GM21515 (cell line): ENCODE data around the gene KCTD16.
A peak's percentile ranks its signal among the peaks of the same experiment; 100 is the strongest.

Source experiments
- ATAC-seq: cut with Tn5 transposase; IDR thresholded peaks from one replicate; pipeline ENCODE4 v1.9.1; 2021; ENCODE audit not compliant: unreplicated experiment

The KCTD16 gene

DNA sequence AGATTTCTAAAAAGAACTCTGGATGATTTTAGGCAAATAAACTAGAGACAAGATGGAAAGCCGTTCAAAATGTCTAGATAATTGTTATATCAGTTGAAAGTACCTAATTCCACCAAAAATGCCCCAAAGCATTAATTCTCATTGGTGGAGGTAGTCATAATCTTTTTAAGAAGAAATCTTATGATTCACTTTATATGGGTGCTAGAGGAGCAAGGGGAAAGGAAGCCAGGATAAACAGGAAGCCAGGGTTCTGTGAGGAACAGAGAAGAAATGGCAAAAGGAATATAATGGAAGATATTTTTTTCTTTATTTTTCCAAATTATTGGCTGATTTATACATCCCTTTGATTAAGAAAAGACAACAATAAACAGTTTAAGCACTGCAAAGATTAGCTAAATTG lies 8.0 kb upstream of the KCTD16 start:
- no peak for ATAC-seq

GRCh38 chr5:144166696-144167095 lies 4.0 kb upstream of the KCTD16 start:
- no peak for ATAC-seq

- no peak for ATAC-seq
Observed at GRCh38 chr5:144167998-144168397, 2.7 kb upstream of the KCTD16 start.

DNA sequence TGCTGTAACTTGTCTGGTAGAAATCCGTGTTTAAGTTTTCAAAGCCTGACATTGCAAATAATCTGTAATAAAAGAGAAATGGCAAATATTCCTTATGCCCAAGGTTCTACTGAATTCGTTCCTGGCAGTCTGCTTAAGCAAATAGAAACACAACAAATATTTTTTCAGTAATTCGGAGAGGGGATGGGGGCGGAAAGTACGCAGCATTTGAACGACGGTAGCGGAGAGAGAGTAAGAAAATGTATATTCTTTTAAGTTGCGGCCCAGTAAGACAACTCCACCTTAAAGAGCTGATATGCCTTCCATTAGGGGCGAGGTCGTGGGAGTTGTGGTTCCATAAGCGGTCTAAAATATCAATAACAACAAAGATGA lies 783 bp upstream of the KCTD16 start:
- no peak for ATAC-seq

- ATAC-seq: no peak
Observed at GRCh38 chr5:144173766-144174165, 3.1 kb downstream of the KCTD16 start.

DNA sequence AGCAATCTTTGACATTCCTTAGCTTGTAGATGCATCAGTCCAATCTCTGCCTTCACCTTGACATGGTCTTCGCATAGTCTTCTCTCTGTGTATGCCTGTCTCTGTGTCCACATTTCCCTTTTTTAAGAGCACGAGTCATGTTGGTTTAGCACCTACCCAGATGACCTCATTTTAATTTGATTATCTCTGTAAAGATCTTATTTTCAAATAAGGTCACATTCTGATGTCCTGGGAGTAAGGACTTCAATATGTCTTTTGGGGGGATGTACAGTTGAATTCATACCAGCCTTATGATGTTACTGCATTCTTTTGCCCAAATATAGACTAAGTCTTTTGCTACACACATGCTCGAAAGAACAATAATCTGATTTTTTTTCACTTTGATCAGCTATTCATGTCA lies 6.9 kb downstream of the KCTD16 start:
- no peak for ATAC-seq

DNA sequence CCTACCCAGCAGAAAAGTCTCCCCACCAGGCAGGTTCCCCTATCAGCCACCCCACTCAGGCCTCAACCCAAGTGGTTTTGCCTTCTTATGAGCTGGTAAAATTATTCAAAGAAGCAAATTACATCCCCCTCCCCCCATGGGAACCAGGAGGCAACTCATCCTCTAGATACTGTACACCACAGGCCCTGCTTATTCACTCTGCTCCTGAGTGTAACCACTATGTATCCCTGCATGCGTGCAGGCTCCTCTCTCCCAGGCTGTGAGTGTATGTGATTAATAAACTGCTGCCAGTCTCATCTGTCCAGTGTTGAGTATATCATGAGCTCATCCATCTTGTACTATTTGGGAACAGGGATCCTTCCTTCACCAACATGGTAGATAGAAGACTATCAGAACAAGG lies 8.6 kb downstream of the KCTD16 start:
- ATAC-seq: no peak

DNA sequence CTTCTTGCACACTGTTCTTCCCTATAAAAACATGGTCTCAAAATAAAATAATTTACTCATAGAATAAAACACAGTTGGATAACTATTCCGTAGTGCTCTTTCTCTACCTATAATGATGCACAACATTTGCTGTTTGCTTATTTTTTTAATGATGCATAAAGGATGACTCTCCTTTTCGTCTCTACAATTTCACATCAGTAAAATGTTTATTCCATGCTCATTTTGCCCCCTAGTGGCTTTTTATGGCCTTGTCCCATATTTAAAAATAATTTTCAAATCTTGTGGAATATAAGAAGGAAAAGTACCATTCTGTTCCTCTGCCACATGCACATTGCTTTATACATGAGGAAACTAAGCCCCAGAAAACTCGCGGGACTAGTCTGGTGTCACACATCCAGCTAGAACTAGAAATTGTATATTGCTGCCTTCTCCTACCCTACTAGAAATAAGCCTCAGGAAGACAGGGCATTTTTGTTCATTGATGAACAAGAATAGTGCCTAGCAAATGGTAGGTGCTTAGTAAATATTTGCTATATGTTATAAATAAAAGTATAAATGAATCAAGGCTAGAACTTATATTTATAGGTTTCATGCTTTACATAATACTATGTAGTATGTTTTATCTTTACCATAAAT lies 12.7 kb downstream of the KCTD16 start:
- ATAC-seq: no peak

DNA sequence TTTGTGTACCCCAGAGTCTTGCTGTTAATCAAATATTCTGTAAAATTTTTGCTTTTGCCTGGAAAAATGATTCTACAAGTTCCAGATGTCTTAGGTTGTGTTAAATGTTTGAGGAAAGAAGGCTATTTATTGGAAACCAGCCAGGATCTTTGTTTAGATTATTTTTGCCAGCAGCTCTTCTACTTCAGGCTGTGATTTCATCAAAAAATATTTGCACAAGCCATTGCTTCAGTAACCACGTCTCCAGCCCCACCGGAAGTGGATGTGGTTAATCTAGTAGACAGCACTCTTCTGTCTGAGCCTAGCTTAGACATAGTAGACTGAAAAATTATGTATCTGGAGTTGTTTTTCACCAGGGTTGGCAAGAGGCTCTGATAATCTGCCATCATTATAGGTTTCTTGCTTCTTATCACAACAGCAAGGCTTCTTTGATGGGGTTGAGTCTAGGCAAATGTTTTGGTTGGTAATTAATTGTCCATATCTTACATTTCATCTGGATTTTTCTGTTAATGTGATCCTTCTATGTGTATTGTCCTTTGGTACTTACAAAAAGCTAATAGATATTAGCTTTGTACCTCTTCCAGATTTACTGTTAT lies 17.1 kb downstream of the KCTD16 start:
- ATAC-seq: peak; percentile 82

DNA sequence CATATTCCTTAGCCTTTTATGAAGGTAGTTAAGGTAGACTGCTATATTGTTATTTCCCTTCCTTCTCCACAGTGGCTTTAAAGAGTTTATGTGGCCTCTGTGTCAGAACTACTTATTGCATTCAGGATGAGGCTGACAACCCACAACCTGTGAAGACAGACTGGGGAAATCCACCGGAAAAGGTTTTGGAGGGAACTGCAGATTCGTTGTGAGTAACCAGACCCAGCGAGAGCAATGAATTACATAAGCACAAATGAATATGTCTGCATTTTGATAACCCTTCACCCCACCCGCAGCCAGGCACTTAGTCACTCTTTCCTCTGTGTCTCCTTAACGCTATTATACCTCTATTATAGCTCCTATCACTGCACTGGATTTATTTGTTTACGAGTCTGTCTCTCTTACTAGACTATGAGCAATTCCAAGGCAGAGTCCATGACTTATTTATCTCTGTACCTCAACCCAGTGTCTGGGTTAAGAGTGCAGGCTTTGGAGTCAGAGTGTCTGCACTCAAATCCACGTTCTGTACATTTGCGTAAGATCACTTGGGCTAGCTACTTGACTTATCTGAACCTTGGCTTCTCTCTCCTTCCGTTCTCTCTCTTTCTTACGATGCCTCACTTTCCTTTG lies 19.2 kb downstream of the KCTD16 start:
- peak; percentile 51 for ATAC-seq

DNA sequence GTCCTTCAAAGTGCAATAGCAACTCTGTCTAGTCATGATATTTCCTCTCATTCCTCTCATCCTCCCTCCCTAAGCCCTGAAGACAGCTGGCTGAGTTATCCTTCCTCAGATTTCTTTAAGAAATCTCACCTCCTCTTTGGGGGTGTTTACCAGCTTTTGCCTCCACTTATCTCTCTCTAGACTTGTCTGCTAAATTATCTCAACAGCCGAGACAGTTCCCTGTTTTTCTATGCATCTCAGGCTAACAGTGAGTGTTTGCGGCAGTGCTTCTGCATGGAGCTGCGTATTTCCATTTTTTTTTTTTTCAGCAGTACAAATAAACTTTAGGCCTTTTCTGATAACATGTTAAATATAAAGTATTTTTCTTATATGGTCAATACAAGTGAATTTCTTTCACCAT lies 20.9 kb downstream of the KCTD16 start:
- ATAC-seq: no peak

GRCh38 chr5:144191998-144192397 lies 21.3 kb downstream of the KCTD16 start:
- peak; percentile 93 for ATAC-seq

DNA sequence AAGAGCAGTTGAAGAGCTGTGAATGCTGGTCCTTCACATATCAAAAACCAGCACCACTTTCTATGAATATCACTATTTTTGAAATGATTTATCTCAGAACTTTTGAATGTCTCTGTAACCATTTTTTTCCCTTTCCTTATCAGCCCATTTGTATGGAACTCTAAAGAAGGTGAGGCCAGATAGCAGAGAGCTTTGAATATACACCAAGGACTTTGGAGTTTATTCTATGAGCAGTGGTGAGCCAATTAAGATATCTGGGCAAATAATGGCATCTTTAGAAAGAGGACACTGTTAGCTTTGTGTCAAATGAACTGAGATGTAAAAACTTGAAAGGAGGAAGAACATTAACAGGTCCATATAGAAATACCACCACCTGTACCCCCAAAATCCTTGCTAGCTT lies 22.0 kb downstream of the KCTD16 start:
- no peak for ATAC-seq

GRCh38 chr5:144194144-144194543 lies 23.5 kb downstream of the KCTD16 start:
- no peak for ATAC-seq

- no peak for ATAC-seq
Observed at GRCh38 chr5:144195448-144195847, 24.8 kb downstream of the KCTD16 start.

DNA sequence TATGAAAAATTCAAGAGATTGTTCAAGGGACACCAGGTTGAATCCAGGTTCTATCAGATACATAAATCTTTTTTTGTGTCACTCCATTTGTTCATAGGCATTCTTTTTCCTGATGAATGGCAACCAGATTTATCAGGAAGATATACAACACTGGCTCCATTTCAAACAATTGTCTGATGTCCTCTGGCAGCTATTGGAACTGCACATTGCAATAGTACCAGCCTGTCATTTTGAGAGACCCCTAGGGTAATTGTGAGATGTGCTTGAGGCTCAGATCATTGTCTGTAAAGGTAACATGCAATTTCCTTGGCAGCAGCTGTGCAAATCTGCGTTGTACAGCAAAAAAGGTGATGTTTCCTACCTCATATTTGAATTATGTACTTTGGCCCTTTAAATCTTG lies 25.9 kb downstream of the KCTD16 start:
- no peak for ATAC-seq

DNA sequence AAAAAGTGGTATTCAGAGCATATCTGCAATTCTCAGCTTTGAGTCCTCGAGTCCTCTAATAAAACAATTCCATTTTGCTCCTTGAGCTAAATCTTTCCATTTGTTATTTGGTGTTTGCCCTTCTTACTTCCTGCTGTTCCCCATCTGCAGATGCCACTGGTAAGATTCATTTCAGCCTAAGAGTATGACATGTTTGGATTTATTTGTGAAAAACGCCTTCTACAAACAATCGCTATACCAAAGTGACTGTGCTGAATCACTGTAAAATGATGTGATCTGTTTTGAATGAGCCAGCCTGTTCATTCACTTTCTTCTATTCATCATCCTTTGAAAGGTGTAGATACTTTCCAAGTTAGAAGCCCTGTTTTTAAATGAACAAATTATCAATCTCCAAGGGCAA lies 27.7 kb downstream of the KCTD16 start:
- no peak for ATAC-seq

GRCh38 chr5:144201588-144201987 lies 30.9 kb downstream of the KCTD16 start:
- no peak for ATAC-seq

- ATAC-seq: no peak
Observed at GRCh38 chr5:144202072-144202471, 31.4 kb downstream of the KCTD16 start.

- ATAC-seq: no peak
Observed at GRCh38 chr5:144202726-144203125, 32.1 kb downstream of the KCTD16 start.

GRCh38 chr5:144203750-144204596 lies 33.3 kb downstream of the KCTD16 start:
- peak; percentile 74 for ATAC-seq

DNA sequence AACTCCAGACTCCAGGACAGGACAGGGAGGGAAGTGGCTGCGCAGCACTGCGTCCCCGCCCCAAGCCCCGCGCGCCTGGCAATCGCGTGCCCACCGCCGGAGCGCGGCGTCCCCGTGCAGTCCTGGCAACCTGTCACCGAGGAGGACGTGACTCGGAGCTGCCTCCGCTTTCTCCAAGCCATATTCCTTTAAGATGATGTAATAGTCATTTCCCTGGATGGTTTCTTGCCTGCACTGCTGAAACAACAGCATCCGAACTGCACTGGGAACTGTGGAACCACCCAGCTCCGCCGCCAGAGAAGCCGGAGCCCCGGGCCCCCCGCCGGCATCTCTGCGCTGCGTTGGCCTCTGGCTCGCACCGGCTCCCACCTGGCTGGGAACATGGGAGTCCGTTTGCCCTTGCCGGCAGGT lies 34.5 kb downstream of the KCTD16 start:
- ATAC-seq: no peak
